ENCODE results near the gene NIPAL4. TPM values are rescaled to one million over a fixed set of nuclear protein-coding genes. Genes with fewer than 3 reads are reported as not detected.
"Not testable (repeated sequence)": the region's sequence is repeated elsewhere in the genome, so short reads cannot be mapped to it uniquely, and the experiment has no call there.

NIPAL4 gene
- total RNA-seq = 5.3 and 9.2 TPM in 2 replicates

DNA sequence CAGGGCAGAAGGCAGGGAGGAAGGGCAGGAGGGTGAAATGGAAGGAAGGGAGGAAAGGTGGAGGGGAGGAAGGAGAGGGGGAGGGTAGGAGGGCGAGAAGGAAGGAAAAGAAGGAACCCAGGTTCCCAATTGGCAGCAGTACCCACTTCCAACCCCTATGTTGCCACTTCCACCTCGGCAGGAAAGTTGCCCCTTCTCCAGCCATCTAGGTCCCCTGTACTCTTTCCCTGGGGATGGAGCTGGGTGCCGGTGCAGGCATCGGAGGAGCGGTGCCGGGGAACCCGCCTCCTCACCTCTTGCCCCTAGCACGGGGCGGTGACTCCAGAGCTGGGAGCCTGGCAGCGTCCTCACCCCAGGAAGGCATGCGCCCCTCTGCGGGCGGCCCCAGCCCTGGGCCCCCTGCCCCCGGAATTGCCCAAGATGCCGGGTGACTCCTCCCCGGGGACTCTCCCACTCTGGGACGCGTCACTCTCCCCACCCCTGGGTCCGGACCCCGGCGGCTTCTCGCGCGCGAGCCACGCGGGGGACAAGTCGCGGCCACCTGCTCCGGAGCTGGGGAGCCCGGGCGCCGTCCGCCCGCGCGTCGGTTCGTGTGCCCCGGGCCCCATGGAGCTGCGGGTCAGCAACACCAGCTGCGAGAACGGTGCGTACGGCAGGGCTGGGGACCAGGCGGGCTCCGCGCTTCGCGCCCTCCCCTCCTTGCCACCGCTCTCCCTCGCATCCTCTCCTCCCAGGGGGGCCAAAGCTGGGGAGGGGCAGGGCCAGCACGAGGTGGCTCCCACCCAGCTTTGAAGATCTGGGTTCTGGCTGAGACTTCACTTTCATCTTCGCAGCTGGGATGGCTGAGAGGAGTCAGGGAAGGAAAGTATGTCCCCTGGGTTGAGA, at the start of gene NIPAL4:
Gene NIPAL4 (plus strand): TSS at position 499 of the 885 bp plus-strand sequence. CDS start 108 bp downstream, at position 607.
- H3K36me3 ChIP-seq (ENCODE audit: control insufficient read depth, insufficient read depth, low read length) = no peaks in the 10 kb centered on the region
- TF ChIP-seq, protein P1, sequence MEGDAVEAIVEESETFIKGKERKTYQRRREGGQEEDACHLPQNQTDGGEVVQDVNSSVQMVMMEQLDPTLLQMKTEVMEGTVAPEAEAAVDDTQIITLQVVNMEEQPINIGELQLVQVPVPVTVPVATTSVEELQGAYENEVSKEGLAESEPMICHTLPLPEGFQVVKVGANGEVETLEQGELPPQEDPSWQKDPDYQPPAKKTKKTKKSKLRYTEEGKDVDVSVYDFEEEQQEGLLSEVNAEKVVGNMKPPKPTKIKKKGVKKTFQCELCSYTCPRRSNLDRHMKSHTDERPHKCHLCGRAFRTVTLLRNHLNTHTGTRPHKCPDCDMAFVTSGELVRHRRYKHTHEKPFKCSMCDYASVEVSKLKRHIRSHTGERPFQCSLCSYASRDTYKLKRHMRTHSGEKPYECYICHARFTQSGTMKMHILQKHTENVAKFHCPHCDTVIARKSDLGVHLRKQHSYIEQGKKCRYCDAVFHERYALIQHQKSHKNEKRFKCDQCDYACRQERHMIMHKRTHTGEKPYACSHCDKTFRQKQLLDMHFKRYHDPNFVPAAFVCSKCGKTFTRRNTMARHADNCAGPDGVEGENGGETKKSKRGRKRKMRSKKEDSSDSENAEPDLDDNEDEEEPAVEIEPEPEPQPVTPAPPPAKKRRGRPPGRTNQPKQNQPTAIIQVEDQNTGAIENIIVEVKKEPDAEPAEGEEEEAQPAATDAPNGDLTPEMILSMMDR (IDR thresholded peaks at IDR 0.05; ENCODE audit: insufficient read depth, low read length, severe bottlenecking) = no peak
- no peaks in the 10 kb centered on the region for H3K27me3 ChIP-seq (ENCODE audit: control insufficient read depth, insufficient read depth, low read length)
- no peak for FAIRE-seq
- H3K4me3 ChIP-seq (ENCODE audit: low read depth, low read length) = peak within 1 kb of the TSS; percentile 65
- DNase-seq (ENCODE audit: low read depth) = no peak

DNA sequence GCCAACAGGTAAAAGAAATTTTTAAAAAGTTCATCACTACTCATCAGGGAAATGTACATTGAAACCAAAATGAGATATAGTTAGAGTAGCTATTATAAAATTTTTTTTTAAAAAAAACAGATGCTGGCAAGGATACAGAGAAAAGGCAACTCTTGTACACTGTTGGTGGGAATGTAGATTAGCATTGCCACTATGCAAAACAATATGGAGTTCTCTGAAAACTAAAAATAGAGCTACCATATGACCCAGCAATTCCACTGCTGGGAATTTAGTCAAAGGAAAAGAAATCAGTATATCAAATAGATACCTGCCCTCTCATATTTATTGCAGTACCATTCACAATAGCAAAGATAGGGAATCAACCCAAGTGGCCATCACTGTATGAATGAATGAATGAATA, 44.2 kb upstream of the NIPAL4 start:
- no peaks in the 10 kb centered on the region for H3K36me3 ChIP-seq (ENCODE audit: control insufficient read depth, insufficient read depth, low read length)
- TF ChIP-seq, protein P1 (IDR thresholded peaks at IDR 0.05; ENCODE audit: insufficient read depth, low read length, severe bottlenecking) = no peak
- DNase-seq (ENCODE audit: low read depth) (no peak), FAIRE-seq (no peak)
- no peaks in the 10 kb centered on the region for H3K27me3 ChIP-seq (ENCODE audit: control insufficient read depth, insufficient read depth, low read length)
- no peak overlapping the region for H3K4me3 ChIP-seq (ENCODE audit: low read depth, low read length)

DNA sequence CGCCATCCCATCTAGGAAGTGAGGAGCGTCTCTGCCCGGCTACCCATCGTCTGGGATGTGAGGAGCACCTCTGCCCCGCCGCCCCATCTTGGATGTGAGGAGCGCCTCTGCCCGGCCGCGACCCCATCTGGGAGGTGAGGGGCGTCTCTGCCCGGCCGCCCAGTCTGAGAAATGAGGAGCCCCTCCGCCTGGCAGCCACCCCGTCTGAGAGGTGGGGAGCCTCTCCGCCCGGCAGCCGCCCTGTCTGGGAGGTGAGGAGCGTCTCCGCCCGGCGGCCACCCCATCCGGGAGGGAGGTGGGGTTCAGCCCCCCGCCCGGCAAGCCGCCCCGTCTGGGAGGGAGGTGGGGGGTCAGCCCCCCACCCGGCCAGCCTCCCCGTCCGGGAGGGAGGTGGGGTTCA, 40.5 kb upstream of the NIPAL4 start:
- H3K4me3 ChIP-seq (ENCODE audit: low read depth, low read length); DNase-seq (ENCODE audit: low read depth); FAIRE-seq; H3K27me3 ChIP-seq (ENCODE audit: control insufficient read depth, insufficient read depth, low read length); H3K36me3 ChIP-seq (ENCODE audit: control insufficient read depth, insufficient read depth, low read length): not testable (repeated sequence)

DNA sequence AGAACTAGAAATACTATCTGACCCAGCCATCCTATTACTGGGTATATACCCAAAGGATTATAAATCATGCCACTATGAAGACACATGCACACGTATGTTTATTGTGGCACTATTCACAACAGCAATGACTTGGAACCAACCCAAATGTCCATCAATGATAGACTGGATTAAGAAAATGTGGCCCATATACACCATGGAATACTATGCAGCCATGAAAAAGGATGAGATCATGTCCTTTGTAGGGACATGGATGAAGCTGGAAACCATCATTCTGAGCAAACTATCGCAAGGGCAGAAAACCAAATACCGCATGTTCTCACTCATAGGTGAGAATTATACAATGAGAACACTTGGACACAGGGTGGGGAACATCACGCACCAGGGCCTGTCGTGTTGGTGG, 30.1 kb upstream of the NIPAL4 start:
- not testable (repeated sequence) for DNase-seq (ENCODE audit: low read depth); H3K36me3 ChIP-seq (ENCODE audit: control insufficient read depth, insufficient read depth, low read length); H3K27me3 ChIP-seq (ENCODE audit: control insufficient read depth, insufficient read depth, low read length); H3K4me3 ChIP-seq (ENCODE audit: low read depth, low read length); FAIRE-seq

DNA sequence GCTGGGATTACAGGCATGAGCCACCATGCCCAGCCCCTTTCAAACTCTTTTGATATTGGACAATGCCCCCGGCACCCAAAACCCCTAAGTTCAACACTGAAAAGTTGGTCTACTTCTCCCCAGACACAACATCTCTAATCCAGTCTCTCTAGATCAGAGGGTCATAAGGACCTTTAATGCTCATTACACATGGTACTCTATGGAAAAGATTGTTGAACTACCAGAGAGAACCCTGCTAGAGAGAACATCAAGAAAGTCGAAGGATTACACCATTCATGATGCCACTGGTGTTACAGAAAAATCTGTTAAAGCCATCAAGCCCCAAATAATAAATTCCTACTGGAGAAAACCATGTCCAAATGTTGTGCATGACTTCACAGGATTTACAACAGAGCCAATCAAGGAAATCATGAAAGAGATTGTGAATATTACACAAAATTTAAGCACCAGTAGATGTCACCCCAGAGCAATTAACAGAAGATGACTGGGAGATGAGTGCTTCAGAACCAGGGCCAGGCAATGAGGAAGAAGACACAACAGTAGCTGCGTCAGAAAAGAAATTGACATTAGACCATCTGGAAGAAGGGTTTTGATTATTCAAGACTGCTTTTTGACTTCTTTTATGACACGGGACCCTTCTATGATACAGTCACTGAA, 28.3 kb upstream of the NIPAL4 start:
- peak; percentile 69 for DNase-seq (ENCODE audit: low read depth)
- no peak overlapping the region for H3K4me3 ChIP-seq (ENCODE audit: low read depth, low read length)
- TF ChIP-seq, protein P1 (IDR thresholded peaks at IDR 0.05; ENCODE audit: insufficient read depth, low read length, severe bottlenecking) = peak; percentile 41
- no peak for FAIRE-seq
- no peaks in the 10 kb centered on the region for H3K36me3 ChIP-seq (ENCODE audit: control insufficient read depth, insufficient read depth, low read length)
- H3K27me3 ChIP-seq (ENCODE audit: control insufficient read depth, insufficient read depth, low read length) = no peaks in the 10 kb centered on the region

DNA sequence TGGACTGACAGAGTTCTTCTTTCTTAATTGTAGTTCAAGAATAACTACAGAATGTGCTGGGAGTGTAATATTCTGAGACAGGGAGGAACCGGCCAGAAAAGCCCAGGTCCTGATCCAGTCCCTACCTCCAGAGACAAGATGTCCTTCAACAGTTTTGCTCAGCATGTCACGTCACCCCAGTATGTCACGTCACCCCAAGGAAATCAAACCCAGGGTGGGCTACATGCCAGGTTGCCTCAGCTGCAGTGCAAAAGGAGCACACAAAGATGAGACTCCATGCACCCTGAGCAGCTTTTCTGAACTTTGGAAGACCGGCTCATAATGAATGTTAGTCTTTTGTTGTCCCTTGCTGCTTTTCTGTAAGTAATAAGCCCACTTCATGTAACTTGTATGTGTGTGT, 25.9 kb upstream of the NIPAL4 start:
- no peak overlapping the region for H3K4me3 ChIP-seq (ENCODE audit: low read depth, low read length)
- FAIRE-seq (no peak), DNase-seq (ENCODE audit: low read depth) (no peak)
- H3K27me3 ChIP-seq (ENCODE audit: control insufficient read depth, insufficient read depth, low read length) = no peaks in the 10 kb centered on the region
- TF ChIP-seq, protein P1 (IDR thresholded peaks at IDR 0.05; ENCODE audit: insufficient read depth, low read length, severe bottlenecking) = no peak
- H3K36me3 ChIP-seq (ENCODE audit: control insufficient read depth, insufficient read depth, low read length) = no peaks in the 10 kb centered on the region
